B cell (primary cell): ENCODE data around the gene PCBP2. TPM values are rescaled to one million over a fixed set of nuclear protein-coding genes. Genes with fewer than 3 reads are reported as not detected.

Experiments used
- ATAC-seq: fragments of 200-7000 bp; cut with Tn5 transposase; one replicate; pipeline ENCODE4 v1.10.0; 2021; ENCODE audit warnings: low read depth, mild to moderate bottlenecking, moderate number of reproducible peaks, moderate library complexity
- CTCF ChIA-PET: fragments of 350-600 bp; sonication (Branson Sonifier 250); formaldehyde crosslinking; loops from one replicate; lab custom pipeline; 2021; ENCODE audit warnings: antibody characterized with exemption, inconsistent platforms; lab: Charles Lee
- POLR2A ChIA-PET: fragments of 350-600 bp; sonication (Branson Sonifier 250); formaldehyde crosslinking; loops from one replicate; lab custom pipeline; 2021; ENCODE audit warnings: antibody characterized with exemption; lab: Charles Lee
- DNase-seq: peaks from one replicate; pipeline ENCODE4 v3.0.0; 2013
- H2AFZ ChIP-seq: 2 replicates; pipeline ENCODE4 v1.6.1; 2012; ENCODE audit warnings: mild to moderate bottlenecking, low read depth, low read length; ENCODE audit not compliant: insufficient read depth, poor library complexity, severe bottlenecking
- H3K27ac ChIP-seq, 2 donors: 1 replicate in 1 of 2; 2 replicates in 1 of 2; pipeline ENCODE4 v1.5.1; 2012 to 2013; ENCODE audit warnings: low read length in 2 of 2, mild to moderate bottlenecking in 2 of 2, moderate library complexity in 1 of 2
- H3K27me3 ChIP-seq, 4 experiments: fragments of 200-600 bp in 1 of 4; sonication (generic) in 1 of 4; replicated peaks in 1 of 4; 1 replicate in 2 of 4; 2 replicates in 2 of 4; pipeline versions ENCODE4 v1.6.1 to v1.7.0; 2013 to 2016; ENCODE audit warnings: low read length in 3 of 4, mild to moderate bottlenecking in 2 of 4, mixed read lengths in 1 of 4, moderate library complexity in 1 of 4; ENCODE audit not compliant: insufficient read depth in 4 of 4, control insufficient read depth in 3 of 4; ENCODE audit errors: control extremely low read depth in 1 of 4
- H3K36me3 ChIP-seq, 2 experiments: replicated peaks in 1 of 2; 1 replicate in 1 of 2; 2 replicates in 1 of 2; pipeline versions ENCODE4 v1.6.1 to v1.7.1; 2013; ENCODE audit warnings: low read length in 1 of 2; ENCODE audit not compliant: insufficient read depth in 2 of 2, control insufficient read depth in 1 of 2; ENCODE audit errors: control extremely low read depth in 1 of 2, extremely low read depth in 1 of 2
- H3K4me1 ChIP-seq, 2 donors: fragments of 200-600 bp in 1 of 2; sonication (generic) in 1 of 2; 1 replicate in 1 of 2; 2 replicates in 1 of 2; pipeline versions ENCODE4 v1.5.1 to v1.6.1; 2013 to 2017; ENCODE audit warnings: low read length in 2 of 2; ENCODE audit not compliant: control insufficient read depth in 2 of 2, insufficient read depth in 2 of 2
- H3K4me2 ChIP-seq: replicated peaks from 2 replicates; pipeline ENCODE3; 2012; ENCODE audit warnings: mild to moderate bottlenecking, low read depth, low read length; ENCODE audit not compliant: poor library complexity, severe bottlenecking
- H3K4me3 ChIP-seq, 5 experiments: fragments of 200-600 bp in 1 of 5; sonication (generic) in 1 of 5; 1 replicate in 3 of 5; 2 replicates in 2 of 5; pipeline versions ENCODE4 v1.5.1 to v1.7.0; 2011 to 2016; ENCODE audit warnings: low read length in 4 of 5, mild to moderate bottlenecking in 4 of 5, low read depth in 2 of 5, control low read depth in 1 of 5, moderate library complexity in 1 of 5; ENCODE audit not compliant: insufficient read depth in 1 of 5; ENCODE audit errors: control extremely low read depth in 1 of 5, extremely low read depth in 1 of 5
- H3K79me2 ChIP-seq: fragments of 200-600 bp; sonication (generic); one replicate; pipeline ENCODE4 v1.6.0; 2016; ENCODE audit warnings: low read length; ENCODE audit not compliant: control insufficient read depth, insufficient read depth
- H3K9ac ChIP-seq: fragments of 200-600 bp; sonication (generic); 2 replicates; pipeline ENCODE4 v1.6.1; 2017; ENCODE audit warnings: mild to moderate bottlenecking, low read length, moderate library complexity
- H3K9me3 ChIP-seq, 3 donors: one replicate each; pipeline versions ENCODE4 v1.6.1 to v1.7.1; 2013; ENCODE audit warnings: low read length in 2 of 3; ENCODE audit not compliant: control insufficient read depth in 2 of 3, insufficient read depth in 1 of 3; ENCODE audit errors: control extremely low read depth in 1 of 3
- H4K20me1 ChIP-seq: 2 replicates; pipeline ENCODE4 v1.6.0; 2012; ENCODE audit warnings: mild to moderate bottlenecking, low read length; ENCODE audit not compliant: insufficient read depth, control insufficient read depth, poor library complexity, severe bottlenecking
- H3K27ac Mint-ChIP-seq: one replicate; pipeline ENCODE4 v1.8.0; 2021; ENCODE audit warnings: mixed read lengths
- H3K27me3 Mint-ChIP-seq: one replicate; pipeline ENCODE4 v1.8.0; 2021; ENCODE audit warnings: mixed read lengths
- H3K4me1 Mint-ChIP-seq: one replicate; pipeline ENCODE4 v1.8.0; 2021; ENCODE audit warnings: mixed read lengths
- H3K4me3 Mint-ChIP-seq: one replicate; pipeline ENCODE4 v1.8.0; 2021; ENCODE audit warnings: mixed read lengths
- H3K9me3 Mint-ChIP-seq: one replicate; pipeline ENCODE4 v1.8.0; 2022; ENCODE audit warnings: mixed read lengths; ENCODE audit not compliant: insufficient read depth
- CTCF ChIP-seq: fragments of 200-600 bp; IDR thresholded peaks from one replicate; pipeline ENCODE4 v1.8.0; 2022; ENCODE audit warnings: antibody characterized with exemption, mild to moderate bottlenecking
- EZH2 ChIP-seq: IDR thresholded peaks from 2 replicates; pipeline ENCODE4 v1.6.1; 2012; ENCODE audit warnings: borderline replicate concordance, low read depth, mild to moderate bottlenecking, moderate library complexity, low read length; ENCODE audit not compliant: insufficient read depth, poor library complexity, severe bottlenecking
- WGBS: methylation state at CpG from one replicate; pipeline ENCODE4 v1.1.5; 2013; ENCODE audit warnings: missing lambda C conversion rate; ENCODE audit not compliant: insufficient coverage; 5-methylcytosine and 5-hydroxymethylcytosine counted together
- intact Hi-C: fragments of 100-400 bp; cut with micrococcal nuclease; formaldehyde crosslinking; loops from one replicate; pipeline ENCODE4 v1.10.0; 2022
- polyA plus RNA-seq: library from polyadenylated mRNA; depleted of rRNA; stranded (reverse); fragments of >200 nt; gene quantifications from 2 replicates; pipeline ENCODE4 v1.2.3, GENCODE V29; 2012
- total RNA-seq, 2 donors: library from RNA; stranded (reverse); fragments of 120-200 nt in 1 of 2; gene quantifications; 1 replicate in 1 of 2; 2 replicates in 1 of 2; pipeline versions ENCODE4 v1.2.3 to v1.2.4, GENCODE V29; 2013 to 2022

Gene PCBP2
- total and polyA plus RNA-seq, 2 donors (not counting 1 experiment from before 2014, with no cell fraction given), result 492 to 944 TPM

- H3K4me1 ChIP-seq, result peaks cover 19 to 27% of the 10 kb centered on the region in 2 donors
- peak overlapping the region; percentile 71 for H2AFZ ChIP-seq
- H3K4me3 Mint-ChIP-seq, result peak overlapping the region; percentile 98
- peak overlapping the region; percentile 84 to 90 for H3K27ac ChIP-seq
- no peaks in the 10 kb centered on the region for H3K9me3 ChIP-seq
- TF ChIP-seq CTCF (no peak), EZH2 (no peak)
- peak overlapping the region; percentile 69 for H3K9ac ChIP-seq
- no peaks in the 10 kb centered on the region for H4K20me1 ChIP-seq
- peak overlapping the region; percentile 93 for H3K4me2 ChIP-seq
- intact Hi-C loops, result loop anchor here (1.0 to 2.0 kb wide), 4 partner anchors 8 to 173 kb away; partner anchors contain the start of genes AAAS, PCBP2, PRR13 and TARBP2
- H3K27me3 Mint-ChIP-seq, result no peaks in the 10 kb centered on the region
- no peaks in the 10 kb centered on the region for H3K79me2 ChIP-seq
- peak overlapping the region; percentile 96 for H3K27ac Mint-ChIP-seq
- DNase-seq, result no peak
- H3K4me3 ChIP-seq, result peak overlapping the region; percentile 51 to 68 (median 61)
- POLR2A ChIA-PET, result interaction anchor here (0.9 kb wide), 1 partner anchor 52 kb away, joined by 3 read pairs; the partner anchor contains the start of gene PRR13
- peaks cover 25% of the 10 kb centered on the region for H3K4me1 Mint-ChIP-seq
- ATAC-seq, result no peak
- CTCF ChIA-PET, result interaction anchor here (1.0 to 1.3 kb wide), 3 partner anchors 16 to 148 kb away, joined by 3 to 4 read pairs (median 3); no protein-coding TSS in a partner anchor
- WGBS, result 40% methylated on average over 5 of the region's 11 CpGs
- no peaks in the 10 kb centered on the region for H3K36me3 ChIP-seq
- no peaks in the 10 kb centered on the region for H3K27me3 ChIP-seq
- no peaks in the 10 kb centered on the region for H3K9me3 Mint-ChIP-seq
These were observed 41.9 kb downstream of the PCBP2 start for GRCh38 chr12:53493610-53494391.
